Renal pelvis (tissue), 4 donors: ENCODE measurements around the gene CTBS. TPM values are rescaled to one million over a fixed set of nuclear protein-coding genes. Genes with fewer than 3 reads are reported as not detected.
A peak's percentile ranks its signal among the peaks of the same experiment; 100 is the strongest.
"Not testable (repeated sequence)": the region's sequence is repeated elsewhere in the genome, so short reads cannot be mapped to it uniquely, and the experiment has no call there.

Experiments used
- DNase-seq: peaks from one replicate; pipeline ENCODE4 v3.0.0-alpha.2; 2013
- polyA plus RNA-seq, 3 donors: library from polyadenylated mRNA; unstranded; fragments of 120-200 nt; gene quantifications; one replicate each; pipeline ENCODE4 v1.2.1, GENCODE V29; 2013; ENCODE audit not compliant: insufficient read length in 3 of 3

Gene CTBS
- polyA plus RNA-seq, 3 donors = 17.7 to 20.0 (median 19.1) TPM

DNA sequence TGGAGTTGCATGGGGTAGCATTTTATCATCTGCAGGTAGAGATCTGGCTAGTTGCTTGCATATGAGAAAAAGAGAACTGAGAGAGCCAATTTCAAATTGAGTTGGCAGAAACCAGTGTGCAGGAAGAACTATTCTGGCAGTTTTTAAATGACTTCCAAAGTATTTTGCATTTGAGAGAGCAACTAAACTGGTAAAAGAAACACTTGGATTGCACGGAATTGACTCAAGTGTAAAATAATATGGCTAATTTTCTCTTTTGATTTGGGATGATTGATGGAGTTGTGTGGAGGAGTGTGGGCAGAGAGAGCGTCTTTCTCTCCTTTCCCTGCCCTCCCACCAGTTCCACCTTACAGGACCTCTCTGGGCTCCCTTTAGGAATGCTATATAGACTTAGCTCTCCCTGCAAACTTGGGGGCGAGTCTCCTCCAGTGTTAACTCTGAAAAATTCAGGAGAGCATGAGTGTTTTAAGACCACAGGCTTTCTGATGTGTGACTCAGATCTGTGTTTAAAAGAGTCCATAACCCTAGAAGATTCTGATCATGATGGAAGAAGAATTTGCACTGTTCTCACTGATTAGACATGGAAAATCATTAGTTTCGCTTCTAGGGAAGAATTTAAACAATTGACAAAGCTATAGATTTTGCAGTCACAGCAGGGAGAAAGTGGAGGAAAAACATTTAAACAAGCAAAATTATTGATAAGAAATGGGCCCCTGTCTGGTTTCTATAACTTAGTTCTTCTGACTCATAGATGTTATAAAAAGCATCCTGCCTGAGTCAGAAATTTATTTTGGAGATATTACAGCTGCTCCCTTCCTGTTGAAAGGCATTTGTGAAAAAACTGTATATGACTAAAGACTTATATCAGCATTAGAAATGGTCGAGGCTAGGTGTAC is 24.9 kb upstream of the CTBS start:
- DNase-seq = no peak

DNA sequence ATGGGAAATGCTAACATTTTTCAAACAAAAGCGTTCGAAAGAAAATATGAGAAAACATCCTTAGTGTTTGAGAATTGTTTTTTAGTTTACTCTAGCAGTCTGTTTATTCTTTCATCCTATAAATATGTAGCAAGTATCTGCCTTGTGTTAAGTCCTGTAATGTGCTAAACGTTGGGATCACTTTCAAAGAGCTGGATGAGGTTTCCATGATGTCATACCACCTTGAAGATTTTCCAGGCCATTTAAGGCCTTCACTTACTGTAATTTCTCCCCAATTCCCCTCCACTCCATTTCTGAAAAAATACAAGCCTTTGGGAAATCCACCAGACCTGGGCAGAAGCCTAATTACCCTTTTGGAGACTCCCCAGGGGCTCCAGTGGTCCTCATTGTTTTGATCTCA is 24.2 kb upstream of the CTBS start:
- DNase-seq = no peak

DNA sequence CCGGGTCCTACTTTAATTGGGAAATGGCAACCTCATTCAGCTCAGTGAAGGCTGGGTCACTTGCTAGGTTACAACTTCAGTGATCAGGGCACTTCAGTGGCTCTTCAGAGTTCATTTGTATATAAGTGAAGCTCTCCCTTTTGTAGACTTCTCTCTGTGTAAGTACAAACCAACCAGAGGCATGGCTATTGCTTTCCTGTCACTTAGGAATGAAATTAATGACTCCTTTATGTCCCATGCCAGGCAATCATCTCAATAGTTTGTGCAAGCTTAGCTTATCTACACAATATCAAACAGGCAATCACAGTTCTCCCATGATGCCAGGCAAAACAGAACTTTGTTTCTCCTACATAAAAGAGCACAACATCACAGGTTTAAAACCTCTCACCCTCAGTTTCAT is 22.8 kb upstream of the CTBS start:
- no peak for DNase-seq

DNA sequence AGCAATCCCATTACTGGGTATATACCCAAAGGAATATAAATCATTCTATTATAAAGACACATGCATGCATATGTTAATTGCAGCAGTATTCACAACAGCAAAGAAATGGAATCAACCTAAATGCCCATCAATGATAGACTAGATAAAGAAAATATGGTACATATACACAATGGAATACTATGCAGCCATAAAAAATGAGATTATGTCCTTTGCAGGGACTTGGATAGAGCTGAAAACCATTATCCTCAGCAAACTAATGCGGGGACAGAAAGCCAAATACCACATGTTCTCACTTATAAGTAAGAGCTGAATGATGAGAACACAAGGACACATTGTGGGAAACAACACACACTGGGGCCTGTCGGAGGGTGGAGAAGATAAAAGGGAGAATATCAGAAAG is 20.7 kb upstream of the CTBS start:
- DNase-seq = not testable (repeated sequence)

DNA sequence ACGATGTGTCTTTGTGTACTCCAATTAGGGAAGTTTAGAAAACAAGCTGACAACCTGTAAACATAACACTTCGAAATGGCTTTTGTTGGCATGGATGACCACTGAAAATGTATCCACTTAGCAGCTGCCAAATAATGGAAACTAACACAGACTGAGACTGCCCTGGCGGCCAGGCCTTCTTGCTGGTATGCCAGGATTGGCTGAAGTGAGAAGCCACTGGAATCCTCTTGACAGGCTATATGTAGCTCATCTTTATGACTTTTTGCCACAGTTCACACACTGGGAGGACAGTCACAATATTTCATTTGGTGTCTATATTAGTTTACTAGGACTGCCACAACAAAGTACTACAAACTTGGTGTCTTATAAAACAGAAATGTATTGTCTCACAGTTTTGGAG is 12.9 kb upstream of the CTBS start:
- no peak for DNase-seq

DNA sequence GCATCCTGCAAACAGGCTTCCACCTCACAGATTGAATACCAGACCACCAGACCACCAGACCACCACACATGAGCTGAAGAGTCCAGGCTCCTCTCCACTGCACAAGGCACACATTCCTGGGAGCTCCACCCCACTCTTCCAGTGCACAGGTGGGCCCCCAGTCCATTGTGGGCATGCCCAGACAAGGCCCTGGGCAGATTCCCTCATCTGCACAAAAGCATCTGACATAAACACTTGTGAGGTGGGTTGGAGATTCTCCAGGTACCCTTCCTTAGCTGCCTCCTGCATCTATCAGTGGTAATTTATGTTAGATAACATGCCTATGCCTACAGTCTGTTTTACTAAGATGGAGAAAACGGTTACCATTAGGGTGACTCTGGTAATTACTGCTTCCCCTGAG is 11.6 kb upstream of the CTBS start:
- DNase-seq = no peak

DNA sequence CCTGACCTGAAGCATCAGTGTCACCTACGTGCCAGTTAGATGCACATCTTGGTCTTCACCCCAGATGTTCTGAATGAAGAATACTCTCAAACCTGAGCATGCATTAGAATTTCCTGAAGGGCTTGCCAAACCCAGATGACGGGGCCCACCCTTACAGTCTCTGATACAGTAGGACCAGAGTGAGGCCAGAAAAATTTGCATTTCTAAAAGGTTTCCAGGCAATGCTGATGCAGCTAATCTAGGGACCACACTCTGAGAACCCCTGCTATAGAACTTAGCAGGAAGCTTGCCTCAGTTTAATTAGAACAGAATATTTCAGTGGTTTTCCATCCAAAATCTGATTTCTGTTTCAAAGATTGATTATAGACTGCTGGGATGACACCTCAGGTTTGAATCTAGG is 9.9 kb upstream of the CTBS start:
- DNase-seq = no peak

DNA sequence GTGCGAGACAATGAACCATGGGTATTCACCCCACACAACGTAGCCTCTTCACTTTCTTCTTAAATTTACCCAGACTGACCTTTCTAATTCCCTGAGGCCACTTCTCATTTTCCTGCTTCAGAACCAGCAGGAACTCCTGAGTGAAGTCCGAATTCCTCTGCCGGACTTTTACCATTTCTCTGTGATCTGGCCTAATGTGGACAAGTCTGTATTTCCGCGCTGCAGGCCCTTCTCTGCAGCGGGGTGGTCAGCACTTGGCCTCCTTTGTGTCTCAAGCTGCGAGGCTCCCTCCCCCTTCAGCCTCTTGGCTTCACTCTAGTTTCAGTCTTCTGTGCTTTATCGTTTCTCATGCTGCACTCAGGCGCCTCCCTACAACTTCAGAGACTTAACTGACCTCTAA is 9.4 kb upstream of the CTBS start:
- no peak for DNase-seq

DNA sequence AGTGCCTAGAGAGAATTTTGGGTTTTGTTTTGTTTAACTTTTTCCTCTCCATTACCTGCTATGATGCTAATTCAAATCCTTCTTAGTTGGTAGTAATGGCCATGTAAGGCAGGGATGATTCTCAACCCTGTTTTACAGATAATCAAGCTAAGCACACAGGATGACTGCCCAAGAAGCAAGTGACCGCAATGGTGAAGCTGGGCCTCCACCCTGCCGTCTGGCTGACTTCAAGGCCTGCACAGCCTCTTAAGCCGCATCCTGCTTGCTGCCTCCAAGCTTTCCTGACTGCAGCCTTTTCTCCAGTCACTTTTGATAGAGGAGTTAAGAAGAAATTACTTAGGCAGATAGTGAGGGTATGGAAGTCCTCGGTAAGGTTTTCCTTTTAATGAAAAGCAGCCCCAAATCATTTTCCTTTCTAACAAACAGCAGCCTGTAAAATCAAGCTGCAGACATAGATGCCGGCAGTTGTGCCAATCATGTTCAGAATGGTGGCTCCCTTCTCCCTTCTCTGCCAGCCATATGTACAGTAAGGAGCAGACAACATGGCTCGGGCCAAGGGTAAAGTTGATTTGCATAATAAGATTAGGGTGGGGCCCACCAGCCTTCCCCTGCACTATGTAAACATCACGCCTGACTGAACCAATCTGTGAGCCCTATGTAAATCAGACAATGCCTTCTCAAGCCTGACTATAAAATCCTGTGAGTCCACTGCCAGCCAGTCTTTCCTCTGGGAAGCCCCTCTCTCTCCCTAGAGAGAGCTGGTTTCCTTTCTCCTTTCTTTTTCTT is 8.8 kb upstream of the CTBS start:
- DNase-seq = peak; percentile 59

DNA sequence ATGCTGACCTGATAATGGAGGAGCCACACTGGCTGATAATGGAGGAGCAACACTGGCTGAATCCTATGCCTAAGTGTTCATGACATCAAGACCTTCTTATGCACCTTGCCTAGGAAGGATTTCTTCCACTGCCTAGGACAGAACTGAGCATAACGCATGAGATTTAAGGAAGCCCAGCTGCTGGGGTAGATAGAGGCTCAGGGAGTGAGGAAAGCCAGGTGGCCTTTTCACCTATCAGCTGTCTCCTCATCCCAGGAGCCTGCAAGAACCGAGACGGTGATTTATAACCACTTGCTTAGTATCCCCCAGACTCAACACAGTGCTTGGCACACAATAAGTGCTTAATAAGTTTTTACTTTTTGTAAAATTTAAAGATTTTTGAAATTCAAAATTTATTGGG is 7.4 kb upstream of the CTBS start:
- DNase-seq = no peak

DNA sequence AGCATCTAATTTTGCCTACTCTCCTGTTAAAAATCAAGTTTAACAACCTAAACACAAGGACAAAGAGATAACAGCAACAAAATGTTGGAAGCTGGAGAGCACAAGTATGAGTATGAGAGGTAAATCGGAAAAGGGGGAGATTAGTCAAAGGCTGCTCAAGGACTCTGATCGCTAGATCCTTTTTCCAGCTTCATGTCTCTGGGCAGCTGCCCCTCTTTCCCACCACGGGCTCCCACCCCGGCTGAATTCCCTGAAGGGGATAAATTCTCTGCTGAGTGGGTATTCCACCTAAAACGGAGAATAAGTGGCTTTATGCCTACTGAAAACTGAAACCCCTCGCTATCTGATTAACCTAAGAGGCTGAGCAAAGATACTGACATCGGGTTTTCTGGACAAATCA is 696 bp upstream of the CTBS start:
- no peak for DNase-seq

DNA sequence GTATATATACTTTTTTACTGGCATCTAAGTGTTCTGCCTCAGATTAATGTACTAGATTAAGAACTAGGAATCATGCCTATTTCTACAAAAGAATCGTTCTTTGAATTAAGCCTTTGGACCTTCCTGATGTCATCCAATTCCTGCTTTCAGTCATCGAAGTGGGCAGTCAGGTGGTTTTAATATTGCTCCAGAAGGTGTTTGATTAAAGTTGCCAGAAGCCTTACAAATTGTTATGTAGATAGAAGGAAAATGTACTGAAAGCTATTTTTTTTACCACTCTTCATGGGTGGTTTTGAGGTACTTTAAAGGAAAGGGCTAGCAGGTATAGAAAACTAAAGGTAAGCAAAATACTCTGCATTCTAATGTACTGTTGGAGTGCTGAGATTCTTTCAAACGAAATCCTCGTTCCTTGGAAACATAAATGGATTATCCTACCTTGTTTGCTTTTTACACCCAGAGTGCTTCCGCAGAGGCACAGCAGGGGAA is 716 bp downstream of the CTBS start:
- DNase-seq = no peak

DNA sequence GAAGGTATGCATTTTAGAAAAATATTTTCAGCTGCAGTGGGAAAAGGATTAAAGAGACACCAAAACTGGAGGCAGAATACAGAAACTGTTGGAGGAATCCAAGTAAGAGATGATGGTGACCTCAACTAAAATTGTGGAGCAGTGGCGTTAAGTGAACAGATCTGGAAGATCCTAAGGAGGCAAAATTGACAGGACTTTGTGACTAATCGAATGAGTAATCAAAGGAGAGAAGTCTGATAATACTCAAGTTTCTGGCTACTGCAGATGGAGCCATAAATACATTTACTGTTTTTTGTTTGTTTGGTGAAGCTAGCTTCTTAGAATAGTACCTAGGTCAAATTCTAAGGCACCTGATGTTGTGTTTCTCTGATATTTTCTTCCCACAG is 3.1 kb downstream of the CTBS start:
- DNase-seq = no peak

DNA sequence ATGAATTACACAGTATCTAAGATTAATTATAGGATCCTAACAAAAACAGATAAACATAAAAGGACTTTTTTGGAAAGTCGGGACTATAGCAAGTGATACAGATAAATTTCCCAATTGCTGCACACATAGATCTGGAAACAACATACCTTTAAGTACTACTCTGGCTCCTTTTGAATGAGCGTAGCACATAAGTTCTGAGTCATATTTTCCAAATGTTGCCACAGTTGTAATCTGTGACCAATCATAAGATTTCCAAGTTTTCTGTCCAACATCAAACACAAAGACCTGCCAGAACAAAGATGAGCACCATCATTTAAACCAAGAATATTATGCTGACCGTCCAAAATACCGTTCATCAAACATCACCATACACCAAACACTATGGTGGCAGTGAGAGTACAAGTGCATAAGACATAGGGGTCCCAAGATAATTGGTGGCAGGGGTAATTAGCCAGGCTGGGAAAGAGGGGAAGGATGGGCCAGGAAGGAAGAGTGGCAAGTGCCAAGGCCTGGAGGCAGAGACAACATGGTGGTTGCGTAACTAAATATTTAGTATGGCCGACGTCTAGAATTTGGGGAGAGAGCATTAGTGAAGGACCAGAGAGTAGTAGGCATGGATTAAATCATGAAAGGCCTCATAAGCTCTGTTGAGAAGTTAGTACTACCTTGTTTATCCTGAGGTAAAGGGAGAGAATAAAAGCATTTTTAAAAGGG is 3.6 kb downstream of the CTBS start:
- DNase-seq = no peak

DNA sequence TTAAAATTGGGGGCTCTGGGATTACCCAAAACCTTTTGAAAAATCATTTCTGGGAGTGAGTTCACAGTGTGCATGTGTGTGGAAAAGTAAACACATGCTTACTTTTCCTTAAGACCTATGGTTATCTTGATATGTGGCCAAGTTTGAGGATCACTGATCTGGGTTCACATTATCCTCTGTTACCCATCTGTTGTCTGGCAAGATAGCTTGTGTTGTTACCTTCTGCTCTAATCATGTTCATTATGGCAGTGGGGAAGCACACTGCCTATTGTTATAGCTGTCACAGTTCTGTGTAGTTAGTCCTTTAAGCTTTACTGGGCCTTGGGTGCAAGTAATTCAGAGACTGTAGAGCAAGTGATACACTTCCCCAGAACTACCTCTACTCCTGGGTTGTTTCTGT is 5.0 kb downstream of the CTBS start:
- no peak for DNase-seq

DNA sequence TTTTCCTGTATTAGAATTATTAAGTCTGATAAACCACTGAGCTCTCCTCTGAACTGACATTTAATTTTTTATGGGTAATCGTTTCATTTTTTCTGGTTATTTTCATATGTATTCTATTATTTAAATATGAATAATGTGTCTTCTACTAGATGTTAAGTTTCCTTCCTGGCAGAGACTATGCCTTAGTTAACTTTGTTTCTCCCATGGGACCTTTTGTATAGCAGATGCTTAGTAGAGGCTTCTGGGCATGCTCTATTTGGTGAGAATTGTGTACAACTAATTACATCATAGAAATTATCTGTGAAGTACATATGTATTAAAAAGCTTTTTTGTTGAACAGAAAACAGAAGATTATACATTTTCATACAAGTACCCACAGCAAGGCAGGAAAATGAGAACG is 23.4 kb downstream of the CTBS start:
- DNase-seq = no peak

DNA sequence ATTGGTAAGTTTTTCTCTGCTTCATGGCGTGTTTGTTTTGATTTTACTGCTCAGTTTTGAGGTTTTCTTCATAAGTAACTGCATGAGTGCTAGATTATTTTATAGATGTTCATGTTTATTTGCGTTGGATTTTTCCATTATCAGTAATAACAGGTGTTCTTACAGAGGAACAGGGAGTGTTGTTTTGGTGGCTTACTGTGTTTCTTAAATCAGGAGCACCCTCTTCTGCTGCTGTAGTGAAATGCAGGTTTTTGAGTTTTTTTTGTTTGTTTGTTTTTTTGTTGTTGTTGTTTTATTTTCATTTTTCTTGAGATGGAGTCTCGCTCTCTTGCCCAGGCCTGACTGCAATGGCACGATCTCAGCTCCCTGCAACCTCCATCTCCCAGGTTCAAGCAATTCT is 32.6 kb downstream of the CTBS start:
- DNase-seq = no peak

DNA sequence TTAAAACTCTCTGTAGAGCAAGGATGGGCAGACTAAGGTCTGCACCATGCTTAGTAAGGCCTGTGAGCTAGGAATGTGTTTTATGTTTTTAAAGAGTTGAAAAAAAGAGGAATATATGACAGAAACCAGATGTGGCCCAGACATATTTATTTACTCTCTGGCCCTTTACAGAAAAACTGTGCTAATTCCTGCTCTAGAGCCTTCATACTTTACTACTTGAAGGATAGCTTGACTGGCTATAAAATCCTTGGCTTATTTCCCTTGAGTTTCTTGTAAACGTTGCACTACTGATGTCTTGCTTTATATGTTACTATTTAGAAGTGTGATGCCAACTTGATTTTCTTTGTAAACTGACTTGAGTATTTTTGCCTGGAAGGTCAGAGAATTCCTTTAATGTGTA is 33.5 kb downstream of the CTBS start:
- peak; percentile 43 for DNase-seq

DNA sequence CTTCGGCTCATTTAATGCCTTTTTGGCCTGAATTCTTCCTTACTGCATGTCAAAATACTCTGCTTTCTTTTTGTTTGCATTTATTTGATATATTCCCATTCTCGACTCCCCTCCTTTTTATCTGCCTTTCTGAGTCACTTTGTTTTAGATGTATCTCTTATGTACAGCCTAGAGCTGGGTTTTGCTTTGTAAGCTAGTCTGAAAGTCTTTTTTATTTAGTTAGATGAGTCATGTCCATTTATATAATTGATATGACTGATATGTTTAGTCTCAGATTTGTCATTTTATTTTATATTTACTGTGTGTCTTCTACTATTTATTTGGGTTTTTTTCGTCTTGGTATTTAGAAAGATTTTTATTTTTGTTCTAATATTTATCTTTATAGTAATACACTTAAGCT is 34.3 kb downstream of the CTBS start:
- no peak for DNase-seq

DNA sequence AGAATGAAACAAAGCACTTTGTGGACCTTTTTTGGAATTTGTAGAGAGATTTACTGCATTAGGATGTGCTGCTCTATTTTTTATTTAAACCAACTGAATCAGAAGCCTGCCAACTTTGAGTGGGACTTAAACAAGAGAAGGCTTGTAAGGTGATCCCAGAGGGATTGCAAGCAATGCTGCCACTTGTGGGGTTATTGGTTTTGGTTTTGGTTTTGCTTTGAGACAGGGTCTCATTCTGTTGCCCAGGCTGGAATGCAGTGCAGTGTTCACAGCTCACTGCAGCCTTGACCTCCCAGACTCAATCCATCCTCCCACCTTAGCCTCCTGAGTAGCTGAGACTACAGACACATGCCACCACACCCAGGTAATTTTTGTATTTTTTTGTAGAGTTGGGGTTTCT is 35.6 kb downstream of the CTBS start:
- no peak for DNase-seq

DNA sequence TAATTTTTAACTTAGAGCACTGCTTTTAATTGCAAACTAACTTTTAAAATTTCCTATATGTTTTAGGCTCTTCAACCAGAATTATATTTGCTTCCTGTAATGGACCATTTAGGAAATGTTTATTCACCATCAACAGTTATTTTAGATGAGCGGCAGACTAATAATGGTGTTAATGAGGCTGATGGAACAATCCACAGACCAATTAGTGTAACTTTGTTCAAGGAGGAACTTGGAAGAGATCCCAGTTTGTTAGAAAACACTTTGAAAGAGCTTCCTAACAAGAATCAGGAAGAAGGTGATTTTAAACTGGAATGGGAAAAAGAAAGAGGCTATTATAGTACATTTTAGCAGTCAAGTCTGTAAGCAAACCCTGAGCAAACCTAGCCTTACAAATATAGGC is 48.5 kb downstream of the CTBS start:
- DNase-seq = no peak

DNA sequence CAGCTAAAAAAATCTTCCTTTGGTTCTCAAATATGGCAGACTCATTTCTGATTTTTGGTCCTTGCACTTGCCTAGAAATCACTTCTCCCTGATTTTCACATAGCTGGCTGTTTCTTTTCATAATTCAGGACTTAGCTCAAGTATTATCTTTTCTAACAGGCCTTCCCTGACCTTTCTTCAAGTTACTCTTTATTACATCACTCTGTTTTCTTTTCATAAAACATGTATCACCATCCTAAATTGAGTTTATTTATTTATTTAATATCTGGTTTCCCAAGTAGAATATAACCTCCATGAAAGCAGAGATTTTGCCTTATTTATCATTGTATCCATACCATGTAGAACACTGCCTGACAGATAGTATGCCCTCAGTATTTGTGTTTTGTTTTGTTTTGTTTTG is 49.6 kb downstream of the CTBS start:
- DNase-seq = no peak

DNA sequence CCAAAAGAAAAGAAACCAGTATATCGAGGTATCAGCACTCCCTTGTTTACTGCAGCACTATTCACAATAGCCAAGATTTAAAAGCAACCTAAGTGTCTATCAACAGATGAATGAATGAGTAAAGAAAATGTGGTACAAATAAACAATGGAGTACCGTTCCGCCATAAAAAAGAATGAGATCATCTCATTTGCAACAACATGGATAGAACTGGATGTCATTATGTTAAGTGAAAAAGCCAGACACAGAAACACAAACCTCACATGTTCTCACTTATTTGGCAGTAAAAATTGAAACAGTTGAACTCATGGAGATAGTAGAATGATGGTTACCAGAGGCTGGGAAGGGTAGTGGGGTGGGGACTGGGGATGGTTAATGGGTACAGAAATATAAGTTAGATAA is 63.6 kb downstream of the CTBS start:
- no peak for DNase-seq
